Measurements from ENCODE around the gene LRRC1. TPM values are rescaled to one million over a fixed set of nuclear protein-coding genes. Genes with fewer than 3 reads are reported as not detected.

LRRC1 gene
- total RNA-seq, 1 experiment from 2014 or later: 18.1 TPM

- Histone ChIP-seq H3K36me3 (ENCODE audit: low read depth, low read length) (no peaks in the 10 kb centered on the region), H3K9me3 (ENCODE audit: low read length) (no peaks in the 10 kb centered on the region), H3K4me1 (ENCODE audit: insufficient read depth, low read length) (peaks cover 38% of the 10 kb centered on the region), H3K27me3 (ENCODE audit: low read length) (no peaks in the 10 kb centered on the region), H3K4me2 (ENCODE audit: low read length) (peak overlapping the region; percentile 40), H3K27ac (ENCODE audit: low read length) (peak overlapping the region; percentile 15), H3F3A (ENCODE audit: low read length, unreplicated experiment) (no peaks in the 10 kb centered on the region), H3K9me2 (replicated peaks; ENCODE audit: low read length) (no peaks in the 10 kb centered on the region), H3K79me2 (ENCODE audit: low read length) (no peaks in the 10 kb centered on the region), H2AFZ (ENCODE audit: low read length) (no peak overlapping the region), H3K4me3 (ENCODE audit: low read length) (no peak overlapping the region), H4K20me1 (ENCODE audit: low read length) (no peaks in the 10 kb centered on the region), H3K9ac (ENCODE audit: low read length) (no peak overlapping the region)
- DNase-seq (peak; percentile 63), ATAC-seq (peak; percentile 65)
- intact Hi-C loops (cut with micrococcal nuclease): loop anchor here (5.0 to 10.0 kb wide), 2 partner anchors 112 to 134 kb away; partner anchors contain the start of gene LRRC1
- BruUV-seq (replicated peaks): no TSS peak
- CTCF ChIA-PET: interaction anchor here (0.7 to 0.9 kb wide), 3 partner anchors 27 to 204 kb away, joined by 3 to 4 read pairs (median 4); no protein-coding TSS in a partner anchor
- POLR2A ChIA-PET (ENCODE audit: unreplicated experiment): interaction anchor here (0.6 kb wide), 1 partner anchor 739 kb away, joined by 3 read pairs; no protein-coding TSS in a partner anchor
- TF ChIP-seq CTCF (conservative IDR thresholded peaks at IDR 0.05; ENCODE audit: low read depth, low read length): no peak
- no peak for TF ChIP-seq EZH2phosphoT487 (IDR thresholded peaks at IDR 0.05; ENCODE audit: borderline replicate concordance, low read length)
Measured at GRCh38 chr6:53929041-53929820, 134.4 kb downstream of the LRRC1 start.

- Histone ChIP-seq H4K20me1 (ENCODE audit: low read length) (no peaks in the 10 kb centered on the region), H3K4me2 (ENCODE audit: low read length) (peak overlapping the region; percentile 40), H3K9me3 (ENCODE audit: low read length) (no peaks in the 10 kb centered on the region), H2AFZ (ENCODE audit: low read length) (no peak overlapping the region), H3K4me1 (ENCODE audit: insufficient read depth, low read length) (peaks cover 38% of the 10 kb centered on the region), H3K79me2 (ENCODE audit: low read length) (no peaks in the 10 kb centered on the region), H3K27ac (ENCODE audit: low read length) (peak overlapping the region; percentile 15), H3K9ac (ENCODE audit: low read length) (no peak overlapping the region), H3F3A (ENCODE audit: low read length, unreplicated experiment) (no peaks in the 10 kb centered on the region), H3K9me2 (replicated peaks; ENCODE audit: low read length) (no peaks in the 10 kb centered on the region), H3K4me3 (ENCODE audit: low read length) (no peak overlapping the region), H3K36me3 (ENCODE audit: low read depth, low read length) (no peaks in the 10 kb centered on the region), H3K27me3 (ENCODE audit: low read length) (no peaks in the 10 kb centered on the region)
- POLR2A ChIA-PET (ENCODE audit: unreplicated experiment): interaction anchor here (0.6 kb wide), 1 partner anchor 739 kb away, joined by 3 read pairs; no protein-coding TSS in a partner anchor
- no peak for TF ChIP-seq EZH2 (IDR thresholded peaks at IDR 0.05; ENCODE audit: low read length, unreplicated experiment)
- TF ChIP-seq EZH2phosphoT487 (IDR thresholded peaks at IDR 0.05; ENCODE audit: borderline replicate concordance, low read length): no peak
- TF ChIP-seq CTCF (conservative IDR thresholded peaks at IDR 0.05; ENCODE audit: low read depth, low read length): no peak
- intact Hi-C loops (cut with micrococcal nuclease): loop anchor here (5.0 to 10.0 kb wide), 2 partner anchors 112 to 135 kb away; partner anchors contain the start of gene LRRC1
- no TSS peak for BruUV-seq (replicated peaks)
- CTCF ChIA-PET: interaction anchor here (0.7 kb wide), 1 partner anchor 204 kb away, joined by 4 read pairs; no protein-coding TSS in a partner anchor
- no peak for DNase-seq
- no peak for ATAC-seq
Measured at GRCh38 chr6:53929821-53930120, 135.0 kb downstream of the LRRC1 start.

GRCh38 chr6:53930330-53930729 lies 135.5 kb downstream of the LRRC1 start:
- no TSS peak for BruUV-seq (replicated peaks)
- H3K9me2 ChIP-seq (replicated peaks; ENCODE audit: low read length): no peaks in the 10 kb centered on the region
- no peak overlapping the region for H2AFZ ChIP-seq (ENCODE audit: low read length)
- H3K27me3 ChIP-seq (ENCODE audit: low read length): no peaks in the 10 kb centered on the region
- H3K9me3 ChIP-seq (ENCODE audit: low read length): no peaks in the 10 kb centered on the region
- H3F3A ChIP-seq (ENCODE audit: low read length, unreplicated experiment): no peaks in the 10 kb centered on the region
- H3K4me2 ChIP-seq (ENCODE audit: low read length): no peak overlapping the region
- H3K27ac ChIP-seq (ENCODE audit: low read length): no peak overlapping the region
- DNase-seq: no peak
- no peaks in the 10 kb centered on the region for H4K20me1 ChIP-seq (ENCODE audit: low read length)
- intact Hi-C loops (cut with micrococcal nuclease): no loop called here
- no peaks in the 10 kb centered on the region for H3K79me2 ChIP-seq (ENCODE audit: low read length)
- ChIA-PET CTCF (no interaction called here), POLR2A (ENCODE audit: unreplicated experiment) (interaction anchor here (0.6 kb wide), 1 partner anchor 738 kb away, joined by 3 read pairs; no protein-coding TSS in a partner anchor)
- no peak for ATAC-seq
- H3K9ac ChIP-seq (ENCODE audit: low read length): no peak overlapping the region
- no peak overlapping the region for H3K4me3 ChIP-seq (ENCODE audit: low read length)
- no peaks in the 10 kb centered on the region for H3K36me3 ChIP-seq (ENCODE audit: low read depth, low read length)
- TF ChIP-seq EZH2 (IDR thresholded peaks at IDR 0.05; ENCODE audit: low read length, unreplicated experiment) (no peak), CTCF (conservative IDR thresholded peaks at IDR 0.05; ENCODE audit: low read depth, low read length) (no peak), EZH2phosphoT487 (IDR thresholded peaks at IDR 0.05; ENCODE audit: borderline replicate concordance, low read length) (no peak)
- H3K4me1 ChIP-seq (ENCODE audit: insufficient read depth, low read length): peaks cover 38% of the 10 kb centered on the region

Measured in PC-3 (cell line).